ENCODE results near the gene SHF.

Gene SHF

GRCh38 chr15:45121706-45122417 is 65.9 kb downstream of the SHF start:
- peak; percentile 91 for DNase-seq

GRCh38 chr15:45121020-45121419 is 66.7 kb downstream of the SHF start:
- no peak for DNase-seq

DNA sequence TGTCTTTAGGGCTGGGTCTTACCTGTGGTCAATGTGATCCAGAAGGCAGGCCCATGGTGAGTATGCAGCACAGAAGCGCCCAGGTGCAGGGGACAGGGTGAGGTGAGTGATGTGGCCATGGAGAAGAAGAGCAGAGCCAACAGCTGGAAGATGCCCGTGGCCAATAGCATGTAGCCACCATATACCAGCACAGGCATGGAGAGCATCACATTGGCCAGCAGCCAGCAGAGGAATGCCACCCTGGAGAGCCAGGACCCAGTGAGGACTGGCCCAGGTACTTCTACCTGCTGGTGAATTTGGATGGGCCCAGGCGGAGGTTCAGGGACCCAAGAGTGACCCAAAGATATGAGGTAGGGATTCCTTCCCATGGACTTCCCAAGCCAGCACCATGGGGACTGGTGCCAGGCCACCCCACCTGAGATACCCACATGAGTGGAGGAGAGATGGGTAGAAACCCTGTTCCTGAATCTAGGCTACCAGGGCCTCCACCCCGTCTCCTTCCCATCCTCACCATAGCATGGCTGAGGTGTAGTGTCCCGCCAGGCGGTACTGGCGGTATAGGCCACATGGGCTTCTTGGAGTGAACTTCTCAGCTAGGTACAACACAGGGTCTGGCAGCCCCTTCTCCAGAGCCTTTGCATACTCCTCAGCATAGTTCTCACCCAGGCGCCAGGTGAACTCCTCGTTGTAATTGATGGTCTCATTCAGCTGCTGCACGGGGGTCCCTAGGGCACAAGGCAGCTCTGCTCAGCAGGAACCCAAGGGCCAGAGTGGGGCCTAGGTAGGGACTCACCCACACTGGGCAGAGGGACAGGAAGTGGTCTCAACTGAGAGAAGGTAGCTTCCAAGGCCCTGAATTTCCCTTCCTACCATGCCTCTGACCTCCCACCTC is 67.4 kb downstream of the SHF start:
- no peak for DNase-seq

- DNase-seq: no peak
These were observed 68.8 kb downstream of the SHF start for GRCh38 chr15:45118996-45119395.

GRCh38 chr15:45118131-45118588 is 69.6 kb downstream of the SHF start:
- DNase-seq: peak; percentile 87

GRCh38 chr15:45117308-45118130 is 70.2 kb downstream of the SHF start:
- no peak for DNase-seq

Measured in fibroblast of skin of back (primary cell).